ENCODE measurements around the gene CA5B. TPM values are rescaled to one million over a fixed set of nuclear protein-coding genes. Genes with fewer than 3 reads are reported as not detected.

CA5B gene
- total RNA-seq, 6 experiments from 2014 or later = 5.1 to 9.1 (median 7.1) TPM

Other genes with a start within 250 kb of the CA5B start
- 1 to 10 TPM; 4.3 to 8.8 (median 6.7) TPM for gene PIR, start 244.9 kb upstream of the CA5B start, total RNA-seq (2021; fragmentation: NEBNext Ultra II Directional; extraction: Animal tissue kit (Norgen Biotek cat#: 25700))
- not detected for gene BMX, start 237.5 kb upstream of the CA5B start, total RNA-seq (2021; fragmentation: NEBNext Ultra II Directional; extraction: Animal tissue kit (Norgen Biotek cat#: 25700))
- gene ACE2, start 137.3 kb upstream of the CA5B start, total RNA-seq (2021; fragmentation: NEBNext Ultra II Directional; extraction: Animal tissue kit (Norgen Biotek cat#: 25700)) = not detected
- under 1 TPM in 3 of 6 experiments, not detected in 3; 0.13 to 0.28 (median 0.17) TPM for gene CLTRN, start 73.5 kb upstream of the CA5B start, total RNA-seq (2021; fragmentation: NEBNext Ultra II Directional; extraction: Animal tissue kit (Norgen Biotek cat#: 25700))
- 1 to 10 TPM; 5.1 to 7.0 (median 5.6) TPM for gene ZRSR2, start 52.2 kb downstream of the CA5B start, total RNA-seq (2021; fragmentation: NEBNext Ultra II Directional; extraction: Animal tissue kit (Norgen Biotek cat#: 25700))
- 10 to 100 TPM; 18.5 to 23.0 (median 20.7) TPM for gene AP1S2, start 116.5 kb downstream of the CA5B start, total RNA-seq (2021; fragmentation: NEBNext Ultra II Directional; extraction: Animal tissue kit (Norgen Biotek cat#: 25700))

All from HFFc6 (cell line).